ENCODE data around the gene ACTR1B.
A peak's percentile ranks its signal among the peaks of the same experiment; 100 is the strongest.

ACTR1B gene

GRCh38 chr2:97702731-97703470 is 39.1 kb upstream of the ACTR1B start:
- TF ChIP-seq MAX (IDR thresholded peaks at IDR 0.05; ENCODE audit: low read depth, low read length) (no peak), MYC (IDR thresholded peaks at IDR 0.05; ENCODE audit: low read depth, low read length) (no peak), CTCF (IDR thresholded peaks at IDR 0.05; ENCODE audit: low read depth, low read length) (no peak), POLR2A (IDR thresholded peaks at IDR 0.05; ENCODE audit: extremely low read depth, insufficient read length) (no peak)
- H3K4me3 ChIP-seq (ENCODE audit: low read depth, low read length): no peak overlapping the region
- DNase-seq (ENCODE audit: low read depth): no peak

- H3K4me3 ChIP-seq (ENCODE audit: low read depth, low read length): peak overlapping the region; percentile 13
- DNase-seq (ENCODE audit: low read depth): peak; percentile 98
- TF ChIP-seq MAX (IDR thresholded peaks at IDR 0.05; ENCODE audit: low read depth, low read length) (peak; percentile 51; the same call in 1 of the 2 replicates), MYC (IDR thresholded peaks at IDR 0.05; ENCODE audit: low read depth, low read length) (no peak), CTCF (IDR thresholded peaks at IDR 0.05; ENCODE audit: low read depth, low read length) (no peak), POLR2A (IDR thresholded peaks at IDR 0.05; ENCODE audit: extremely low read depth, insufficient read length) (no peak)
Observed at GRCh38 chr2:97701851-97702465, 38.1 kb upstream of the ACTR1B start.

GRCh38 chr2:97701186-97701585 is 37.3 kb upstream of the ACTR1B start:
- peak overlapping the region; percentile 13 for H3K4me3 ChIP-seq (ENCODE audit: low read depth, low read length)
- peak; percentile 76 for DNase-seq (ENCODE audit: low read depth)
- TF ChIP-seq MYC (IDR thresholded peaks at IDR 0.05; ENCODE audit: low read depth, low read length): no peak
- no peak for TF ChIP-seq CTCF (IDR thresholded peaks at IDR 0.05; ENCODE audit: low read depth, low read length)
- TF ChIP-seq MAX (IDR thresholded peaks at IDR 0.05; ENCODE audit: low read depth, low read length): no peak
- TF ChIP-seq POLR2A (IDR thresholded peaks at IDR 0.05; ENCODE audit: extremely low read depth, insufficient read length): no peak

- TF ChIP-seq MAX (IDR thresholded peaks at IDR 0.05; ENCODE audit: low read depth, low read length) (peak; percentile 91), POLR2A (IDR thresholded peaks at IDR 0.05; ENCODE audit: extremely low read depth, insufficient read length) (no peak), MYC (IDR thresholded peaks at IDR 0.05; ENCODE audit: low read depth, low read length) (peak; percentile 86), CTCF (IDR thresholded peaks at IDR 0.05; ENCODE audit: low read depth, low read length) (peak; percentile 85)
- DNase-seq (ENCODE audit: low read depth): peak; percentile 95
- H3K4me3 ChIP-seq (ENCODE audit: low read depth, low read length): no peak overlapping the region
Observed at GRCh38 chr2:97699765-97700444, 36.1 kb upstream of the ACTR1B start.

GRCh38 chr2:97698530-97698929 is 34.7 kb upstream of the ACTR1B start:
- TF ChIP-seq CTCF (IDR thresholded peaks at IDR 0.05; ENCODE audit: low read depth, low read length) (no peak), MYC (IDR thresholded peaks at IDR 0.05; ENCODE audit: low read depth, low read length) (no peak), POLR2A (IDR thresholded peaks at IDR 0.05; ENCODE audit: extremely low read depth, insufficient read length) (no peak), MAX (IDR thresholded peaks at IDR 0.05; ENCODE audit: low read depth, low read length) (no peak)
- no peak for DNase-seq (ENCODE audit: low read depth)
- no peak overlapping the region for H3K4me3 ChIP-seq (ENCODE audit: low read depth, low read length)

All from NB4 (cell line).